Psoas muscle (tissue), 8 donors: ENCODE measurements around the gene CHD2. TPM values are rescaled to one million over a fixed set of nuclear protein-coding genes. Genes with fewer than 3 reads are reported as not detected.

Experiments used
- ATAC-seq, 4 donors: fragments of 200-7000 bp; cut with Tn5 transposase; one replicate each; pipeline ENCODE4 v1.9.1; 2020; ENCODE audit warnings: moderate library complexity in 3 of 4, mild to moderate bottlenecking in 2 of 4
- DNase-seq, 2 donors: peaks; one replicate each; pipeline ENCODE4 v3.0.0-alpha.2; 2020
- H3K27ac ChIP-seq: fragments of 200-600 bp; one replicate; pipeline ENCODE4 v1.8.0; 2022
- H3K27me3 ChIP-seq, 3 donors: fragments of 200-600 bp in 1 of 3; one replicate each; pipeline versions ENCODE4 v1.6.1 to v1.8.0; 2013 to 2022; ENCODE audit warnings: low read length in 2 of 3, mild to moderate bottlenecking in 2 of 3, moderate library complexity in 1 of 3; ENCODE audit not compliant: insufficient read depth in 3 of 3
- H3K36me3 ChIP-seq, 2 donors: fragments of 200-600 bp in 1 of 2; one replicate each; pipeline versions ENCODE4 v1.6.1 to v1.8.0; 2013 to 2022; ENCODE audit warnings: low read depth in 1 of 2, mild to moderate bottlenecking in 1 of 2, moderate library complexity in 1 of 2; ENCODE audit not compliant: insufficient read depth in 1 of 2
- H3K4me1 ChIP-seq: fragments of 200-600 bp; one replicate; pipeline ENCODE4 v1.8.0; 2022
- H3K4me3 ChIP-seq: fragments of 200-600 bp; one replicate; pipeline ENCODE4 v1.8.0; 2022; ENCODE audit warnings: mild to moderate bottlenecking
- H3K9me3 ChIP-seq: fragments of 200-600 bp; one replicate; pipeline ENCODE4 v1.8.0; 2022
- CTCF ChIP-seq: fragments of 200-600 bp; IDR thresholded peaks from one replicate; pipeline ENCODE4 v1.8.0; 2022; ENCODE audit warnings: antibody characterized with exemption
- WGBS, 3 donors: extraction: QIAGEN DNeasy Blood & Tissue Kit; methylation state at CpG; one replicate each; pipeline versions ENCODE4 v1.1.6 to v1.1.7; 2013; 5-methylcytosine and 5-hydroxymethylcytosine counted together
- intact Hi-C, 2 donors: fragments of 100-400 bp; cut with DNase I; formaldehyde crosslinking; loops; one replicate each; pipeline versions ENCODE4 v1.11.0 to v1.14.2; 2022
- polyA plus RNA-seq, 3 donors: library from polyadenylated mRNA; stranded (reverse); fragments of 200-250 nt; gene quantifications; one replicate each; pipeline ENCODE4 v1.2.3, GENCODE V29; 2013
- total RNA-seq, 4 donors: library from RNA; stranded (reverse); fragmentation: NEBNext Ultra II Directional in 2 of 4; extraction: Animal tissue kit (Norgen Biotek cat#: 25700) in 2 of 4; gene quantifications; one replicate each; pipeline versions ENCODE4 v1.2.1 to v1.2.4, GENCODE V29; 2021 to 2023
- donor health status: healthy with polysubstance abuse.
- donor health status: DM: no; HTN: no; CAD: no; lungs with moderate emphysema.
- donor health status: Bipolar disorder and iron deficiency.
- donor health status: healthy.
- donor health status: DM: yes; HTN: yes; CAD: no.
- donor health status: DM: no; HTN: no; CAD: no.
- donor health status: DM: no; HTN: no; CAD: no.
- donor health status: DM: yes; HTN: yes; CAD: no.

The CHD2 gene
- total and polyA plus RNA-seq, 7 donors, result 11.1 to 53.0 (median 40.9) TPM

GRCh38 chr15:93076217-93076616, 176.1 kb downstream of the CHD2 start:
- H3K27ac ChIP-seq, result peak overlapping the region; percentile 68
- ATAC-seq, result peak in 3 of 4 donors; percentile 40 to 74 (median 70)
- no peaks in the 10 kb centered on the region for H3K9me3 ChIP-seq
- H3K4me1 ChIP-seq, result peaks cover 82% of the 10 kb centered on the region
- intact Hi-C loops, result no loop called here
- no peak for TF ChIP-seq CTCF
- H3K4me3 ChIP-seq, result peak overlapping the region; percentile 30
- 49 to 88% (median 55%) methylated on average over 1 of the region's 1 CpG for WGBS, 3 donors
- peak in 1 of 2 donors; percentile 30 for DNase-seq
- no peaks in the 10 kb centered on the region for H3K36me3 ChIP-seq
- H3K27me3 ChIP-seq, result no peaks in the 10 kb centered on the region

GRCh38 chr15:93076875-93077274, 176.8 kb downstream of the CHD2 start:
- H3K27ac ChIP-seq, result peak overlapping the region; percentile 68
- ATAC-seq, result peak in 1 of 4 donors; percentile 36

More at GRCh38 chr15:93076875-93077274, 176.8 kb downstream of the CHD2 start:
- Histone ChIP-seq H3K4me1 (peaks cover 82% of the 10 kb centered on the region), H3K36me3 (no peaks in the 10 kb centered on the region), H3K9me3 (no peaks in the 10 kb centered on the region), H3K27me3 (no peaks in the 10 kb centered on the region), H3K4me3 (peak overlapping the region; percentile 30)
- intact Hi-C loops, result no loop called here
- peak in 1 of 2 donors; percentile 52 for DNase-seq
- TF ChIP-seq CTCF, result no peak
- WGBS, 3 donors, result 38 to 86% (median 44%) methylated on average over 5 of the region's 5 CpGs

Other genes with a start within 250 kb of the CHD2 start
- gene FAM174B, start 244.5 kb upstream of the CHD2 start, total RNA-seq, result 10 to 100 TPM in 3 of 4 donors, 1 to 10 TPM in 1; 9.5 to 22.1 (median 12.2) TPM
- gene FAM174B, start 244.5 kb upstream of the CHD2 start, polyA plus RNA-seq, result 10 to 100 TPM in 1 of 3 donors, 1 to 10 TPM in 2; 7.6 to 12.1 (median 7.8) TPM
- gene RGMA, start 188.9 kb downstream of the CHD2 start, total RNA-seq, result 100 to 1,000 TPM in 2 of 4 donors, 10 to 100 TPM in 2; 45.8 to 217 (median 103) TPM
- 100 to 1,000 TPM in 2 of 3 donors, 10 to 100 TPM in 1; 39.2 to 187 (median 129) TPM for gene RGMA, start 188.9 kb downstream of the CHD2 start, polyA plus RNA-seq